Esophagus muscularis mucosa (tissue), 4 donors: ENCODE data around the gene HS3ST3A1. TPM values are rescaled to one million over a fixed set of nuclear protein-coding genes. Genes with fewer than 3 reads are reported as not detected.
A peak's percentile ranks its signal among the peaks of the same experiment; 100 is the strongest.

Experiments
- DNase-seq: peaks from one replicate; pipeline ENCODE4 v3.0.0-alpha.2; 2017; ENCODE audit errors: extremely low spot score
- H3K27ac ChIP-seq, 4 donors: fragments of 200-600 bp; sonication (generic); replicated peaks in 1 of 4; 1 replicate in 3 of 4; 2 replicates in 1 of 4; pipeline ENCODE4 v1.5.1; 2016 to 2019; ENCODE audit warnings: mild to moderate bottlenecking in 1 of 4
- H3K27me3 ChIP-seq, 4 donors: fragments of 200-600 bp; sonication (generic); one replicate each; pipeline versions ENCODE4 v1.5.1 to v1.6.0; 2016 to 2019
- H3K36me3 ChIP-seq, 4 donors: fragments of 200-600 bp; sonication (generic); one replicate each; pipeline ENCODE4 v1.5.1; 2016 to 2019
- H3K4me1 ChIP-seq, 4 donors: fragments of 200-600 bp; sonication (generic); one replicate each; pipeline ENCODE4 v1.5.1; 2016 to 2019
- H3K4me3 ChIP-seq, 4 donors: fragments of 200-600 bp; sonication (generic); 1 replicate in 2 of 4; 2 replicates in 2 of 4; pipeline ENCODE4 v1.5.1; 2016 to 2019; ENCODE audit warnings: mild to moderate bottlenecking in 4 of 4, moderate library complexity in 1 of 4
- H3K9me3 ChIP-seq, 4 donors: fragments of 200-600 bp; sonication (generic); 1 replicate in 3 of 4; 2 replicates in 1 of 4; pipeline ENCODE4 v1.5.1; 2016 to 2019
- EP300 ChIP-seq: sonication (generic); formaldehyde crosslinking; IDR thresholded peaks from one replicate; pipeline ENCODE4 v1.6.1; 2017; ENCODE audit warnings: antibody characterized with exemption
- POLR2A ChIP-seq: fragments of 450-650 bp; IDR thresholded peaks from one replicate; pipeline ENCODE4 v1.6.1; 2017; ENCODE audit warnings: antibody characterized with exemption, moderate library complexity, mild to moderate bottlenecking, low read depth
- POLR2AphosphoS5 ChIP-seq, 2 donors: sonication (generic); formaldehyde crosslinking; IDR thresholded peaks; one replicate each; pipeline ENCODE4 v1.6.1; 2017; ENCODE audit warnings: antibody characterized with exemption in 2 of 2
- WGBS: methylation state at CpG from one replicate; pipeline ENCODE4 v1.1.5; 2018; 5-methylcytosine and 5-hydroxymethylcytosine counted together
- intact Hi-C: fragments of 100-400 bp; cut with DNase I; formaldehyde crosslinking; loops from one replicate; pipeline ENCODE4 v1.15.1; 2023
- total RNA-seq, 4 donors: library from RNA; depleted of rRNA; stranded (reverse); fragments of >200 nt; gene quantifications; one replicate each; pipeline versions ENCODE4 v1.1.0 to v1.2.1, GENCODE V29; 2016
- TF ChIP-seq, protein P1 (sequence below), 3 experiments: fragments of 200-600 bp in 2 of 3; fragments of 450-650 bp in 1 of 3; sonication (generic) in 2 of 3; IDR thresholded peaks; one replicate each; pipeline ENCODE4 v1.5.1; 2017 to 2019; ENCODE audit warnings: antibody characterized with exemption in 3 of 3, mild to moderate bottlenecking in 2 of 3, moderate library complexity in 1 of 3

Gene HS3ST3A1
- total RNA-seq, 4 donors from 2014 or later, result 5.7 to 10.4 (median 7.7) TPM

DNA sequence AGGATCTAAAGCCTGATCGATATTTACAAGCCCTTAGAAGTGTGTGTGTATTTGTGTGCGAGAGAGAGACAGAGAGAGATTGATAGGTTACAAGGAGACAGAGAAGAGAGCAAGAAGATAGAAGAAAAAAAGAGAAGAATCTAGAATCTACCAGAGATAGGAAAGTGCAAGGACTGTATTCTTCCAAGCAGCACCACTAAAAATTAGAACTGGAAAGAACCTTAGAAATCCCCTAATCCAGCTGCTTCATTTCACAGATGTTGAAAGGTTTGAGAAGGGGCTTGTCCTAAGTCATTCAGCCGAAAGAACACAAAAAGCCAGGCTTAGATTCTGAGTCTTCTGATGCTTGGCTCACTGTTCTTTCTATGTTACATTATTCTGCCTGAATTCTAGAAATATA, 92.2 kb downstream of the HS3ST3A1 start:
- H3K36me3 ChIP-seq, result no peaks in the 10 kb centered on the region
- peaks cover 0 to 9% (median 1%) of the 10 kb centered on the region in 4 donors for H3K4me1 ChIP-seq
- intact Hi-C loops, result no loop called here
- DNase-seq, result no peak
- peak overlapping the region in 2 of 4 donors; percentile 41 to 52 for H3K27ac ChIP-seq
- peaks cover 0 to 5% (median 1%) of the 10 kb centered on the region in 4 donors for H3K27me3 ChIP-seq
- no peaks in the 10 kb centered on the region for H3K9me3 ChIP-seq
- H3K4me3 ChIP-seq, result no peak overlapping the region
- WGBS, result 59% methylated on average over 3 of the region's 3 CpGs
- no peak for TF ChIP-seq POLR2A
- no peak for TF ChIP-seq EP300
- TF ChIP-seq, protein P1, sequence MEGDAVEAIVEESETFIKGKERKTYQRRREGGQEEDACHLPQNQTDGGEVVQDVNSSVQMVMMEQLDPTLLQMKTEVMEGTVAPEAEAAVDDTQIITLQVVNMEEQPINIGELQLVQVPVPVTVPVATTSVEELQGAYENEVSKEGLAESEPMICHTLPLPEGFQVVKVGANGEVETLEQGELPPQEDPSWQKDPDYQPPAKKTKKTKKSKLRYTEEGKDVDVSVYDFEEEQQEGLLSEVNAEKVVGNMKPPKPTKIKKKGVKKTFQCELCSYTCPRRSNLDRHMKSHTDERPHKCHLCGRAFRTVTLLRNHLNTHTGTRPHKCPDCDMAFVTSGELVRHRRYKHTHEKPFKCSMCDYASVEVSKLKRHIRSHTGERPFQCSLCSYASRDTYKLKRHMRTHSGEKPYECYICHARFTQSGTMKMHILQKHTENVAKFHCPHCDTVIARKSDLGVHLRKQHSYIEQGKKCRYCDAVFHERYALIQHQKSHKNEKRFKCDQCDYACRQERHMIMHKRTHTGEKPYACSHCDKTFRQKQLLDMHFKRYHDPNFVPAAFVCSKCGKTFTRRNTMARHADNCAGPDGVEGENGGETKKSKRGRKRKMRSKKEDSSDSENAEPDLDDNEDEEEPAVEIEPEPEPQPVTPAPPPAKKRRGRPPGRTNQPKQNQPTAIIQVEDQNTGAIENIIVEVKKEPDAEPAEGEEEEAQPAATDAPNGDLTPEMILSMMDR (IDR thresholded peaks at IDR 0.05), result no peak
- no peak for TF ChIP-seq POLR2AphosphoS5 (IDR thresholded peaks at IDR 0.05)

DNA sequence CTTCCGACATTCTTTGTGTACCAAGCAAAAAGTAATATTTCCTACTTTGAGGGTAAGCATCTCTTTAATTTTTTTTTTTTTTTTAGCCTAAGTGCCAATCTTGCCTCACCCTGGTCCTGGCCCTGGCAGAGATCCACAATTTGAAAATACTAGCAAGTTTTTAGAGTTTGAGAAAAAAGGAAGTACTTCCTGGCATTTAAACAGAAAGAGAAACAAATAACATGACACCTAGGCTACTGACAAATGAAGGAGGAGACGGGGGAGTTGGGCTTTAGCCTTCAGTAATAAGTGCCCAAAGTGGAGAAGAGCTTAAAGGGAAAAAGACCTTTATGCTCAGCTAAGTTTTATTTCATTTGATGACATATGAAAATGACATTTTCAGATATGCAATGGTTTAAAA, 92.8 kb downstream of the HS3ST3A1 start:
- DNase-seq, result no peak
- Histone ChIP-seq H3K36me3 (no peaks in the 10 kb centered on the region), H3K4me1 (peaks cover 0 to 9% (median 1%) of the 10 kb centered on the region in 4 donors), H3K9me3 (no peaks in the 10 kb centered on the region), H3K27me3 (peaks cover 0 to 5% (median 1%) of the 10 kb centered on the region in 4 donors), H3K4me3 (no peak overlapping the region), H3K27ac (peak overlapping the region in 1 of 4 donors; percentile 41)
- intact Hi-C loops, result no loop called here
- TF ChIP-seq EP300 (no peak), POLR2AphosphoS5 (IDR thresholded peaks at IDR 0.05) (no peak), POLR2A (no peak)
- TF ChIP-seq, protein P1 (IDR thresholded peaks at IDR 0.05), result no peak
- 46% methylated on average over 2 of the region's 2 CpGs for WGBS

DNA sequence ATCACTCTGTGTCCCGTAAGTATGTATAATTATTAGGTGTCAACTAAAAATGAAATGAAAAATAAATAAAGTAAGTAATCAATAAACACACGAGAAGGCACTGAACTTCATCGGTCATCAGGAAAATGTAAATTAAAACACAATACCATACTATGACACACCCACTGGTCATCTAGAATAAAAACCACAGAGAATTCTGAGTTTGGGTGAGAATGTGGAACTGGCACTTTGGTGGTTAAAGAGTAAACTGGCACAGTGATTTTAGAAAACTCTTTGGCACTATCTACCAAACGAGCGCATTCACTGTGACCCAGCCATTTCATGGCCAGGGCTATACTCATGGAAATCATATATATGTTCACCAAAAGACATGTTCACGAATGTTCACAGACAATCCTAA, 98.2 kb downstream of the HS3ST3A1 start:
- Histone ChIP-seq H3K27ac (no peak overlapping the region), H3K4me3 (no peak overlapping the region), H3K27me3 (no peaks in the 10 kb centered on the region), H3K4me1 (no peaks in the 10 kb centered on the region), H3K36me3 (no peaks in the 10 kb centered on the region), H3K9me3 (no peaks in the 10 kb centered on the region)
- TF ChIP-seq EP300 (no peak), POLR2A (no peak)
- intact Hi-C loops, result no loop called here
- 85% methylated on average over 6 of the region's 6 CpGs for WGBS
- DNase-seq, result no peak

DNA sequence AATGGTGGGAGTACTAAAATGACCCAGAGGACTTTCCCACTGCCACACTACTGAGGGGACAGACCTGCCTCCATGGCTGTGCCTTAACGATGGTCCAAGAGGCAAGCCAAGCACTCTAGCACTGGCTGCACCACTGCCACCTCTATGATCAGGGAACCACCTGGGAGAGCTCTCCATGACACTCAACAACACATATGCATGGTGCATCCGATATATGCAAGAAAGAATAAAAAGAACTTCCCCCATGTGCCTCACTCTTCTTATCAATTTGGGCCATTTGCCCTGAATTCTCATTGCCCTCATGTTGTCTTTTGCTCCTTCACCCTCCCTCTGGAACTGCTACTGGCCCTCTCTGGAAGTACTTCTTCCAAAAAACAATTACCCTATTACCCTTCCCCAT, 99.5 kb downstream of the HS3ST3A1 start:
- WGBS, result 94% methylated on average over 2 of the region's 2 CpGs
- TF ChIP-seq EP300 (no peak), POLR2AphosphoS5 (IDR thresholded peaks at IDR 0.05) (no peak), POLR2A (no peak)
- TF ChIP-seq, protein P1 (IDR thresholded peaks at IDR 0.05), result no peak
- Histone ChIP-seq H3K4me3 (no peak overlapping the region), H3K27me3 (no peaks in the 10 kb centered on the region), H3K36me3 (no peaks in the 10 kb centered on the region), H3K27ac (no peak overlapping the region), H3K9me3 (no peaks in the 10 kb centered on the region), H3K4me1 (no peaks in the 10 kb centered on the region)
- DNase-seq, result no peak
- intact Hi-C loops, result no loop called here

DNA sequence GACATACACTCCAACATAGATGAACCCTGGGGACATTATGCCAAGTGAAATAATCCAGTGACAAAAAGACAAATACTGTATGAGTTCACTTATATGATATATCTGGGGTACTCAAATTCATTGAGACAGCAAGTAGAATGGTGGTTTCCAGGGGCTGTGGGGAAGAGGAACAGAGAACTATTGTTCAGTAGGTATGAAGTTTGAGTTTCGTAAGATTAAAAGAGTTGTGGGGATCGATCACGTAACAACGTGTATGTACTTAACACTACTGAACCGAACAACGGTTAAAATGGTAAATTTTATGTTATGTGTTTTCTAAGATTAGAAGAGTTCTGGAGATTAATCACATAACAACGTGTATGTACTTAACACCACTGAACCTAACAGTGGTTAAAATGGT, 100.8 kb downstream of the HS3ST3A1 start:
- Histone ChIP-seq H3K4me1 (no peaks in the 10 kb centered on the region), H3K9me3 (no peaks in the 10 kb centered on the region), H3K27me3 (no peaks in the 10 kb centered on the region), H3K36me3 (no peaks in the 10 kb centered on the region), H3K4me3 (no peak overlapping the region), H3K27ac (no peak overlapping the region)
- no peak for DNase-seq
- TF ChIP-seq POLR2A, result no peak
- TF ChIP-seq, protein P1 (IDR thresholded peaks at IDR 0.05), result no peak
- TF ChIP-seq EP300, result no peak
- TF ChIP-seq POLR2AphosphoS5 (IDR thresholded peaks at IDR 0.05), result no peak
- intact Hi-C loops, result no loop called here
- WGBS, result 92% methylated on average over 7 of the region's 7 CpGs
